GM19328 (cell line): ENCODE data around the gene SETD2.
"Not testable (repeated sequence)": the region's sequence is repeated elsewhere in the genome, so short reads cannot be mapped to it uniquely, and the experiment has no call there.

Experiments used
- ATAC-seq: cut with Tn5 transposase; IDR thresholded peaks from one replicate; pipeline ENCODE4 v1.9.1; 2021; ENCODE audit warnings: mild to moderate bottlenecking, moderate library complexity; ENCODE audit not compliant: unreplicated experiment

SETD2 gene

GRCh38 chr3:47104259-47104658 lies 59.7 kb downstream of the SETD2 start:
- no peak for ATAC-seq

DNA sequence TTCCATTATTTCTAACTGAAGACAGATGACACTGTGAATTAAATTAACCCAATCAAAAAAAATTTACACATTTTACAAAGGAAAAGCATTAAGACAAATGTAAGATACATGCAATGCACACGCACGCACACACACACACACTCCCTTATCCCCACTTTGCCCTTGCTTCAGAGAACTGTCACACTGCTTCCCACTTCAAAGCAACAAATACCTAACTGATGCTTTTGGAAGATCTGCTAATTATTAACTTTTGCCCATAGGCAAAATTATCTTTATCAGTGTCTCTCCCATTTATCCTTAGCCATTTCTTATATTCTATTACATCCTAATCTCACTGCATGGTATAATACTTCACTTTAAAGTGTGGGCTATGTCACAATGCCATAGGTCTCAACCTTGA lies 60.3 kb downstream of the SETD2 start:
- no peak for ATAC-seq

- ATAC-seq: no peak
These were observed 61.8 kb downstream of the SETD2 start for GRCh38 chr3:47102081-47102600.

GRCh38 chr3:47098910-47099309 lies 65.0 kb downstream of the SETD2 start:
- ATAC-seq: no peak

- ATAC-seq: no peak
These were observed 66.0 kb downstream of the SETD2 start for GRCh38 chr3:47097864-47098263.

DNA sequence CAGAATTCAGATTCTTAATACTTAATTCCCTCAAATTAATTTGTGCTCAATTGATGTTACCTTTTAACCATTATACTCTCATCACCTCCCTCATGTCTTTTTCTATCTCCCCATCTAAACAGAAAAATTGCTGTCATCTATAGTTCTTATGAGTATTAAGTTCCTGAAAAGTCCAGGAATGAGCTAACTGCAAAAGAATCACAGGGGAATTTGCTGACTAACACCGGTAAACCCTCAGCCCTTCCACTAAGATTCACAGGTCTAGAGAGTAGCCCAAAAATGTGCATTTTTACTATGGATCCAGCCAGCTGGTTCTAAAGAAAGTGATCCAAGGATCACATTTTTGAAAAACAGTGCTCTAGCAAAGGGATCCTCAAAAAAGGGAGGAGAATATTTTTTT lies 67.0 kb downstream of the SETD2 start:
- ATAC-seq: no peak

DNA sequence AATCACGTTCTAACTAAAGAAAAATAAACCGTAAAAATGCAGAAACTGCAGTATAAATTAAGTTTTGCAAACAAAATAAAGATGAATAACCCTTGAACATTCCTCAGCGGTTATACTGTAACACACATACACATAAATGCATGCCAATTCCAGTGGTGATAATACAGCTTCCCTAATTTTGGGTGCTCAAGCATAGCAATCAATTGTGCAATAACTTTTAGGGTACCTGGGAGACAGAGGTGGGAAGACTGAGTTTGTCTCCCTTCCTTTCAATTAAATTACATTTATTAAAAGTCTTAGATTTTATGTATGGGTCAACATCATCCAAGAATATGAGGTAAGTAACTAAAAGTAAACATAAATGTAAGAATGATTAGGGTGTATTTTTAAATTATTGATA lies 71.8 kb downstream of the SETD2 start:
- no peak for ATAC-seq

- no peak for ATAC-seq
These were observed 74.3 kb downstream of the SETD2 start for GRCh38 chr3:47089630-47090029.

- ATAC-seq: no peak
These were observed 77.8 kb downstream of the SETD2 start for GRCh38 chr3:47086071-47086470.

DNA sequence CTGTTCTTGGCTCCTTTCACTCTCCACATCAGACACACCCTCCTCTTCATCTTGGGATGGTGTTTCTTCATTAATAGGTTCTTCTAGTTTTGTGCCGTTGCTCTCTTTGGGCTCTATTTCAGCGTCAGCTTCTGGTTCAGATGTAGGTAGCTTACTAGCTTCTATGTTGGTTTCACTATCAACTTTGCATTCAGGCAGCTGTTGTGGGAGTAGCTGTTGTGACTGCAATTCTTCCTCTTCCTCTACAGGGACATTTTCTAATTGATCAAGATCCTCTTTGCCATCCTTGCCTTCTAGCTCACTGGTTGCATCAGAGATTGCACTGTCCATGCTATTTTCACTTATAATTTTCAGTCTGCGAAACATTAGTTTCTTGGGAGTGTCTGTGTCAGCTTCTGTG lies 80.1 kb downstream of the SETD2 start:
- ATAC-seq: no peak

DNA sequence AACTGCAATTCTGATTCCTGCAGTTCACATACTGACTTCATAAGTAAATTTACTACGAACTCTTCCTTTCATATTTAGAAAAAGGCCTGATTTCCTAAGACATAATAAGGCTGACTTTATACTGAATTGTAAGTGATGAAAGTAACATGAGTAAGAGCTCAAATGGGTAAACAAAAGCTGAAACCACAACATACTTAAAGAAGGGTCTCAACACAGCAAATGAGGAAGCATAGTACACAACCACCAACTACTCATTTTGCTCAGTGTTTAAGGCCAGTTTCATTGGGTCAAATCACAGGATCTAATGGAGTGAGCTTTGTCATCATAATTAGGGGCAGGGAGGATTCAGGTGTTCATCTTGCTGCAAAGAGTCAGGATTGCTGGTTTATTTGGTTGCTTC lies 81.4 kb downstream of the SETD2 start:
- no peak for ATAC-seq

GRCh38 chr3:47079432-47079831 lies 84.5 kb downstream of the SETD2 start:
- ATAC-seq: no peak

GRCh38 chr3:47073685-47074084 lies 90.2 kb downstream of the SETD2 start:
- ATAC-seq: no peak

DNA sequence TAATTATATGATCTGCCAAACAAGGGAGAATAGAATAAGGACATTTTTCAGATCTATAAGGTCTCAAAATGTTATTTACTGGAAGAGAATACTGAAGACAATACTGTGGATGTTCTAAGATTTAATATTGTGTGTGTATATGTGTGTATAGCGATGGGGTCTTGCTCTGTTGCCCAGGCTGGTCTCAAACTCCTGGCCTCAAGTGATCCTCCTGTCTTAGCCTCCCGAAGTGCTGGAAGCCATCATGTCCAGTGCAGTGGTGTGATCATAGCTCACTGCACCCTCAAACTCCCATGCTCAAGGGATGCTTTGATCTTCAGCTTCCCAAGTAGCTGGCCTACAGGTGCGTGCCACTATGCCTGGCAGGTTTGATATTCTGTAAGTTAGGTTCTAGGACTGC lies 93.1 kb downstream of the SETD2 start:
- no peak for ATAC-seq

GRCh38 chr3:47066259-47066658 lies 97.7 kb downstream of the SETD2 start:
- ATAC-seq: not testable (repeated sequence)

DNA sequence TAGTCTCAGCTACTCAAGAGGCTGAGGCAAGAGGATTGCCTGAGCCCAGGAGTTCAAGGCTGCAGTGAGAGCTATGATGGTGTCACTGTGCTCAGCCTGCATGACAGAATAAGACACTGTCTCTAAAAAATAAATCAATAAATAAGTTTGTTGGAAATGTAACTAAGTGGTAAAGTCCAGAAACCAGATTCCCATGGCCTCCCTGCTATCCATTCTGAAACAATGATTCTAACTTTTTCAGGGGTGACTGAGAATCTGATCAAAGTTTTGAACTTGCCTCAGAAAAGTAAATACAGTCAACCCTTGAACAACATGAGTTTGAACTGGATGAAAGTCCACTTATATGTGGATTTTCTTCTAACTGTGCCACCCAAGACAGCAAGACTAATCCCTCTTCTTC lies 98.2 kb downstream of the SETD2 start:
- no peak for ATAC-seq

DNA sequence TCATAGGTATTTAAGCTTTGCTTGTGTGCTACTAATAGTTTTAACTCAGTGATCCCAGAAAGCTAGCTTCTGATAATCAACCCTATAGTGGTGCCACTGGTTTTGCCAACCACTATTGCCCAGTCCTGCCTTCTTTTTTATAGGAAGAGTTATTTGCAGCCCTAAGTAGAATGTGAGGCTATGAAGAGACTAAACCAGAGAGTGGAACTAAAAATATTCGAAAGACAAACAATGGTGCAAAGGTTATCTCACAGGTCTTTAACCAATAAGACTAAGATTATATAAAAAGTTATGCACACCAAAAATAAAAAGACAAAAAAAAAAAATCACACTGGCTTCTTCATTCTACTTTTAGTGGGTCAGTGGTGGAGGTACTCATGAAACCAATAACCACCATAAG lies 98.9 kb downstream of the SETD2 start:
- no peak for ATAC-seq

DNA sequence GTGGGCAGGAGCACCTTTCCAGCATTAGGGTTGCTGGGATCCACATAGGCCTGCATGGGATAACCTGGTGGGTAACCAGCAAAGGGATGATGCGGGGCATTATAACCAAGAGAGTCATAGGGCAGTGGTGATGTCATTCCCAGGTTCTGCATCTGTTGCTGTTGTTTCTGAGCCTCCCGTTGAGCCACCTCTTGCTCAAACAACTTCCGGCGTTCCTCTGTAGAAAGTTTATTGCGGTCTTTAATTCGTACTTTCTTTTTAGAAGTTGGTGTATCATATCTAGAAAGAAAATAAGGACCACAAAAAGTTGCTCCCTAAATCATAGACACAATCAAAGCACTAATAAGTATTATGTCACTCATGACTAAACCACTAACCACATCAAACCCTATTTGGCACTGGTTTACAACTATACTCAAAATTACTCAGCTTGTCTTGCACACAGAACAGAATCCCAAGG lies 106.7 kb downstream of the SETD2 start:
- ATAC-seq: no peak

- no peak for ATAC-seq
These were observed 107.2 kb downstream of the SETD2 start for GRCh38 chr3:47056705-47057104.

GRCh38 chr3:47054412-47054811 lies 109.5 kb downstream of the SETD2 start:
- ATAC-seq: no peak

GRCh38 chr3:47047673-47048072 lies 116.2 kb downstream of the SETD2 start:
- ATAC-seq: no peak

GRCh38 chr3:47047069-47047468 lies 116.8 kb downstream of the SETD2 start:
- ATAC-seq: no peak

GRCh38 chr3:47042231-47042791 lies 121.6 kb downstream of the SETD2 start:
- no peak for ATAC-seq
